ENCODE results near the gene LLGL1.

The LLGL1 gene

DNA sequence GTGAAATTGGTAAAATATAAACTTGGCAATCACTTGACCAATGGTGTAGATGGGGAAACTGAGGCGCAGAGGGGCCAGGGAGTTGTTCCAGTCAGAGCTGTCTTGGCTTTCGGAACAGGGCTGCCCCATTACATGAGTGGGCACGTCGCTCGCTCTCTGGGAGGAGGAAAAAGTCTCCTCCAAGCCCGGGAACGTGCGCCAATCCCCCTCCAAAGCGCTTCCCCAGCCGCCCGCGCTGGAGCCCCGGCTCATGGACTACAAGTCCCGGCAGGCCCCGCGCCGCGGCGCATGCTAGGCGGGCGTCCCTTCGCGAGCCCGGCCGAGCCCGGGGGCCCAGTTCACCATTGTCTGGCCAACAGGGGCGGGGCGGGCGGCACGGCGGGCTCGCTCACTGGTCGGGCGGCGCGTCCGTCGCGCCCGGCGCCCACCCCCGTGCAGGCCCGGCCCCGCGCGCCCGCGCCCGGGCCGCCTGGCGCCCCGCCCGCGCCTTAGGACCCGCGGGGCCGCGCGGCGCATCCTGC is at the start of gene LLGL1:
Gene LLGL1 (plus strand): TSS at position 515 of the 521 bp plus-strand sequence. CDS start 48 bp downstream, outside the sequence.
- H3K36me3 ChIP-seq (ENCODE audit: control insufficient read depth in 5 of 5, insufficient read depth in 5 of 5, low read length in 5 of 5) = no peaks in the 10 kb centered on the region
- no peaks in the 10 kb centered on the region for H3K27me3 ChIP-seq (ENCODE audit: control insufficient read depth in 5 of 5, insufficient read depth in 4 of 5, low read length in 5 of 5)
- peaks cover 0 to 47% (median 39%) of the 10 kb centered on the region in 5 donors for H3K4me1 ChIP-seq (ENCODE audit: control insufficient read depth in 5 of 5, insufficient read depth in 5 of 5, low read length in 5 of 5)
- H3K27ac ChIP-seq (ENCODE audit: low read depth, low read length) = peak within 1 kb of the TSS; percentile 50
- H3K4me3 ChIP-seq (ENCODE audit: low read depth in 1 of 5, low read length in 5 of 5) = peak within 1 kb of the TSS; percentile 77 to 87 (median 85)
- H3K9me3 ChIP-seq (ENCODE audit: control insufficient read depth in 5 of 5, low read length in 5 of 5) = no peaks in the 10 kb centered on the region
- H3K9ac ChIP-seq (ENCODE audit: low read length in 5 of 5) = peak within 1 kb of the TSS in 4 of 5 donors; percentile 78 to 94 (median 90)

- H3K4me3 ChIP-seq (ENCODE audit: low read depth in 1 of 5, low read length in 5 of 5) = no peak overlapping the region
- peaks cover 0 to 7% (median 1%) of the 10 kb centered on the region in 5 donors for H3K4me1 ChIP-seq (ENCODE audit: control insufficient read depth in 5 of 5, insufficient read depth in 5 of 5, low read length in 5 of 5)
- H3K9me3 ChIP-seq (ENCODE audit: control insufficient read depth in 5 of 5, low read length in 5 of 5) = no peaks in the 10 kb centered on the region
- H3K27me3 ChIP-seq (ENCODE audit: control insufficient read depth in 5 of 5, insufficient read depth in 4 of 5, low read length in 5 of 5) = no peaks in the 10 kb centered on the region
- H3K36me3 ChIP-seq (ENCODE audit: control insufficient read depth in 5 of 5, insufficient read depth in 5 of 5, low read length in 5 of 5) = no peaks in the 10 kb centered on the region
- H3K27ac ChIP-seq (ENCODE audit: low read depth, low read length) = no peak overlapping the region
- H3K9ac ChIP-seq (ENCODE audit: low read length in 5 of 5) = no peak overlapping the region
Measured at GRCh38 chr17:18176176-18176575, 49.3 kb upstream of the LLGL1 start.

- peaks cover 1 to 10% (median 2%) of the 10 kb centered on the region in 5 donors for H3K4me1 ChIP-seq (ENCODE audit: control insufficient read depth in 5 of 5, insufficient read depth in 5 of 5, low read length in 5 of 5)
Measured at GRCh38 chr17:18177133-18177532, 48.3 kb upstream of the LLGL1 start.

DNA sequence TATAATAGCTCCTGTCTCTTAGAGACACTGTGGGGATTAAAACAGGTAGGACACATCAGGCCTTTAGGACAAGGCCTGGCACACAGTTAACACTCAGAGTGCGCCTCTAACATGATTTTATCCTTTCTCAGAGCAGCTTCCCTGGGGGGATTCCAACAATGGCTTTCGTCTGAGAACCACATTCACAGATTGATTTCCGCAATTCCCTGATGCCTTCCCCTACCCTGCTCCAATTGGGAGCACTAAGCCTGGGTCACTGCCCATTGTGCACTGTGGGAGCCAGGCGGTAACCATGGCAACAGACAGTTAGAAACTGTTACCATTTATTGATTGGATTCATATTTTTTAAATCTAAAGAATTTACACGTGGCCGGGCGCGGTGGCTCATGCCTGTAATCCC is 47.7 kb upstream of the LLGL1 start:
- Histone ChIP-seq H3K36me3 (ENCODE audit: control insufficient read depth in 5 of 5, insufficient read depth in 5 of 5, low read length in 5 of 5) (no peaks in the 10 kb centered on the region), H3K9me3 (ENCODE audit: control insufficient read depth in 5 of 5, low read length in 5 of 5) (no peaks in the 10 kb centered on the region), H3K27me3 (ENCODE audit: control insufficient read depth in 5 of 5, insufficient read depth in 4 of 5, low read length in 5 of 5) (no peaks in the 10 kb centered on the region), H3K9ac (ENCODE audit: low read length in 5 of 5) (no peak overlapping the region), H3K4me3 (ENCODE audit: low read depth in 1 of 5, low read length in 5 of 5) (no peak overlapping the region), H3K4me1 (ENCODE audit: control insufficient read depth in 5 of 5, insufficient read depth in 5 of 5, low read length in 5 of 5) (peaks cover 1 to 16% (median 8%) of the 10 kb centered on the region in 5 donors), H3K27ac (ENCODE audit: low read depth, low read length) (no peak overlapping the region)

More at GRCh38 chr17:18177133-18177532, 48.3 kb upstream of the LLGL1 start:
- H3K27me3 ChIP-seq (ENCODE audit: control insufficient read depth in 5 of 5, insufficient read depth in 4 of 5, low read length in 5 of 5) = no peaks in the 10 kb centered on the region
- H3K4me3 ChIP-seq (ENCODE audit: low read depth in 1 of 5, low read length in 5 of 5) = no peak overlapping the region
- no peak overlapping the region for H3K9ac ChIP-seq (ENCODE audit: low read length in 5 of 5)
- no peaks in the 10 kb centered on the region for H3K9me3 ChIP-seq (ENCODE audit: control insufficient read depth in 5 of 5, low read length in 5 of 5)
- H3K36me3 ChIP-seq (ENCODE audit: control insufficient read depth in 5 of 5, insufficient read depth in 5 of 5, low read length in 5 of 5) = no peaks in the 10 kb centered on the region
- H3K27ac ChIP-seq (ENCODE audit: low read depth, low read length) = no peak overlapping the region

DNA sequence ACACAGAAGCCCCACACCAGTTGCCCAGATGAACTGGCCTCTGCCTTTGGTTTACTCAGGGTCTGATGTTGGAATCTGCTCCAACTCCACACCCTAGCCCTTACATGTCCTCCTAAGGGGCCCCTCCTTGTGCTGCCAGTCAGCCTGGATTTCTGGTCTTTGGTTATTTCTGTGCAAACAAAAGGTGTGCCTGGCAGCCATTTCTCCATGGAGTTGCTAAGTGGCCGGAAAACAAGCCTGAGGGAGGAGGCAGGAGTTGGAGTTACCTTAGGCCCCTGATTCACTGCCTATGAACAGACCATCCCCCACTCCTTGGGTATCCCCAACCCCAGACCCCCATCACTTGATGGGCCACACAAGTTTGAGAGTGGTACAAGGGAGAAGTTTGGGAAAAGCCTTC is 46.2 kb upstream of the LLGL1 start:
- Histone ChIP-seq H3K4me3 (ENCODE audit: low read depth in 1 of 5, low read length in 5 of 5) (no peak overlapping the region), H3K9ac (ENCODE audit: low read length in 5 of 5) (no peak overlapping the region), H3K4me1 (ENCODE audit: control insufficient read depth in 5 of 5, insufficient read depth in 5 of 5, low read length in 5 of 5) (peaks cover 1 to 18% (median 9%) of the 10 kb centered on the region in 5 donors), H3K36me3 (ENCODE audit: control insufficient read depth in 5 of 5, insufficient read depth in 5 of 5, low read length in 5 of 5) (no peaks in the 10 kb centered on the region), H3K27ac (ENCODE audit: low read depth, low read length) (no peak overlapping the region), H3K27me3 (ENCODE audit: control insufficient read depth in 5 of 5, insufficient read depth in 4 of 5, low read length in 5 of 5) (no peaks in the 10 kb centered on the region), H3K9me3 (ENCODE audit: control insufficient read depth in 5 of 5, low read length in 5 of 5) (no peaks in the 10 kb centered on the region)

DNA sequence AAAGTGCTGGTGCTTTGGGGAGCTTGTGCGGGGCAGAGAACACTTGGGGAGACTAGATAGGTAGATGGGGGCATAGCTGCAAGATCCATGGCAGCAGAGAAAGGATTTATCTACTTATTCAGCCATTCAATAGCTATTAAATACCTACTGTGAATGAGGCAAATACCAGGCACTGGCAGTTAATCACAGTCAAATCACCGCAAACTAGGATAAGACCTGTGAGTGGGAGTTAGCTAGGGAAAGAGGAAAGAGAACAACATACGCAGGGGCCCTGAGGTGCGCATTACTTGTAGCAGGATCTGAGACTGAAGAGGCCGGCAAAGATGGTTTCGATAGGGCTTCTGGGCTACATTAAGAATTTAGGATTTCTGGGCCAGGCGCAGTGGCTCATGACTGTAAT is 45.6 kb upstream of the LLGL1 start:
- Histone ChIP-seq H3K9ac (ENCODE audit: low read length in 5 of 5) (no peak overlapping the region), H3K27ac (ENCODE audit: low read depth, low read length) (no peak overlapping the region), H3K9me3 (ENCODE audit: control insufficient read depth in 5 of 5, low read length in 5 of 5) (no peaks in the 10 kb centered on the region), H3K4me1 (ENCODE audit: control insufficient read depth in 5 of 5, insufficient read depth in 5 of 5, low read length in 5 of 5) (peaks cover 1 to 23% (median 14%) of the 10 kb centered on the region in 5 donors), H3K36me3 (ENCODE audit: control insufficient read depth in 5 of 5, insufficient read depth in 5 of 5, low read length in 5 of 5) (no peaks in the 10 kb centered on the region), H3K4me3 (ENCODE audit: low read depth in 1 of 5, low read length in 5 of 5) (no peak overlapping the region), H3K27me3 (ENCODE audit: control insufficient read depth in 5 of 5, insufficient read depth in 4 of 5, low read length in 5 of 5) (no peaks in the 10 kb centered on the region)

GRCh38 chr17:18181358-18181757 is 44.1 kb upstream of the LLGL1 start:
- H3K27ac ChIP-seq (ENCODE audit: low read depth, low read length) = no peak overlapping the region
- H3K27me3 ChIP-seq (ENCODE audit: control insufficient read depth in 5 of 5, insufficient read depth in 4 of 5, low read length in 5 of 5) = no peaks in the 10 kb centered on the region
- H3K4me3 ChIP-seq (ENCODE audit: low read depth in 1 of 5, low read length in 5 of 5) = no peak overlapping the region
- H3K9ac ChIP-seq (ENCODE audit: low read length in 5 of 5) = no peak overlapping the region
- H3K4me1 ChIP-seq (ENCODE audit: control insufficient read depth in 5 of 5, insufficient read depth in 5 of 5, low read length in 5 of 5) = peaks cover 5 to 33% (median 29%) of the 10 kb centered on the region in 5 donors
- H3K36me3 ChIP-seq (ENCODE audit: control insufficient read depth in 5 of 5, insufficient read depth in 5 of 5, low read length in 5 of 5) = no peaks in the 10 kb centered on the region
- no peaks in the 10 kb centered on the region for H3K9me3 ChIP-seq (ENCODE audit: control insufficient read depth in 5 of 5, low read length in 5 of 5)

- Histone ChIP-seq H3K9ac (ENCODE audit: low read length in 5 of 5) (peak overlapping the region in 4 of 5 donors; percentile 39 to 88 (median 82)), H3K4me3 (ENCODE audit: low read depth in 1 of 5, low read length in 5 of 5) (peak overlapping the region; percentile 41 to 93 (median 71)), H3K27me3 (ENCODE audit: control insufficient read depth in 5 of 5, insufficient read depth in 4 of 5, low read length in 5 of 5) (no peaks in the 10 kb centered on the region), H3K4me1 (ENCODE audit: control insufficient read depth in 5 of 5, insufficient read depth in 5 of 5, low read length in 5 of 5) (peaks cover 12 to 43% (median 39%) of the 10 kb centered on the region in 5 donors), H3K9me3 (ENCODE audit: control insufficient read depth in 5 of 5, low read length in 5 of 5) (no peaks in the 10 kb centered on the region), H3K36me3 (ENCODE audit: control insufficient read depth in 5 of 5, insufficient read depth in 5 of 5, low read length in 5 of 5) (peaks cover 0 to 1% (median 0%) of the 10 kb centered on the region in 5 donors), H3K27ac (ENCODE audit: low read depth, low read length) (peak overlapping the region; percentile 97)
Measured at GRCh38 chr17:18182110-18182977, 43.1 kb upstream of the LLGL1 start.

- peaks cover 0 to 4% (median 0%) of the 10 kb centered on the region in 5 donors for H3K36me3 ChIP-seq (ENCODE audit: control insufficient read depth in 5 of 5, insufficient read depth in 5 of 5, low read length in 5 of 5)
- no peaks in the 10 kb centered on the region for H3K27me3 ChIP-seq (ENCODE audit: control insufficient read depth in 5 of 5, insufficient read depth in 4 of 5, low read length in 5 of 5)
- peaks cover 14 to 49% (median 45%) of the 10 kb centered on the region in 5 donors for H3K4me1 ChIP-seq (ENCODE audit: control insufficient read depth in 5 of 5, insufficient read depth in 5 of 5, low read length in 5 of 5)
- H3K9ac ChIP-seq (ENCODE audit: low read length in 5 of 5) = peak overlapping the region in 4 of 5 donors; percentile 39 to 88 (median 82)
- H3K27ac ChIP-seq (ENCODE audit: low read depth, low read length) = peak overlapping the region; percentile 97
- H3K9me3 ChIP-seq (ENCODE audit: control insufficient read depth in 5 of 5, low read length in 5 of 5) = no peaks in the 10 kb centered on the region
- H3K4me3 ChIP-seq (ENCODE audit: low read depth in 1 of 5, low read length in 5 of 5) = peak overlapping the region; percentile 70 to 93 (median 77)
Measured at GRCh38 chr17:18182978-18183333, 42.5 kb upstream of the LLGL1 start.

Data from subcutaneous abdominal adipose tissue (tissue), 5 donors.